SK-N-MC (cell line): ENCODE data around the gene B3GNT3.

Source experiments
- DNase-seq: peaks from one replicate; pipeline ENCODE4 v3.0.0-alpha.2; 2011; ENCODE audit warnings: low read depth, low spot score
- H3K27ac ChIP-seq: fragments of 200-600 bp; sonication (generic); 2 replicates; pipeline ENCODE4 v1.5.1; 2016; ENCODE audit warnings: mixed run types
- H3K36me3 ChIP-seq: fragments of 200-600 bp; sonication (generic); 2 replicates; pipeline ENCODE4 v1.6.1; 2017; ENCODE audit warnings: antibody characterized with exemption, low read length, mixed read lengths; ENCODE audit not compliant: insufficient read depth
- H3K4me3 ChIP-seq: fragments of 200-600 bp; sonication (generic); 2 replicates; pipeline ENCODE4 v1.5.1; 2016
- H3K9ac ChIP-seq: fragments of 200-600 bp; sonication (generic); 2 replicates; pipeline ENCODE4 v1.8.0; 2017; ENCODE audit warnings: mixed run types, mixed read lengths; ENCODE audit not compliant: insufficient read length
- H3K9me3 ChIP-seq: fragments of 200-600 bp; sonication (generic); 2 replicates; pipeline ENCODE4 v1.6.1; 2017; ENCODE audit warnings: low read depth, mild to moderate bottlenecking, antibody characterized with exemption, low read length, moderate library complexity, mixed read lengths
- EZH2 ChIP-seq: fragments of 200-600 bp; sonication (generic); IDR thresholded peaks from one replicate; pipeline ENCODE4 v1.6.1; 2017; ENCODE audit warnings: antibody characterized with exemption
- FOXP2 ChIP-seq: optimal IDR thresholded peaks from 2 replicates; pipeline ENCODE3; 2011; ENCODE audit warnings: mild to moderate bottlenecking, moderate library complexity; ENCODE audit not compliant: insufficient read depth; ENCODE audit errors: extremely low read length, control extremely low read depth
- POLR2AphosphoS5 ChIP-seq: IDR thresholded peaks from 2 replicates; pipeline ENCODE4 v1.6.1; 2012; ENCODE audit warnings: mild to moderate bottlenecking, low read depth, low read length, borderline replicate concordance

The B3GNT3 gene

DNA sequence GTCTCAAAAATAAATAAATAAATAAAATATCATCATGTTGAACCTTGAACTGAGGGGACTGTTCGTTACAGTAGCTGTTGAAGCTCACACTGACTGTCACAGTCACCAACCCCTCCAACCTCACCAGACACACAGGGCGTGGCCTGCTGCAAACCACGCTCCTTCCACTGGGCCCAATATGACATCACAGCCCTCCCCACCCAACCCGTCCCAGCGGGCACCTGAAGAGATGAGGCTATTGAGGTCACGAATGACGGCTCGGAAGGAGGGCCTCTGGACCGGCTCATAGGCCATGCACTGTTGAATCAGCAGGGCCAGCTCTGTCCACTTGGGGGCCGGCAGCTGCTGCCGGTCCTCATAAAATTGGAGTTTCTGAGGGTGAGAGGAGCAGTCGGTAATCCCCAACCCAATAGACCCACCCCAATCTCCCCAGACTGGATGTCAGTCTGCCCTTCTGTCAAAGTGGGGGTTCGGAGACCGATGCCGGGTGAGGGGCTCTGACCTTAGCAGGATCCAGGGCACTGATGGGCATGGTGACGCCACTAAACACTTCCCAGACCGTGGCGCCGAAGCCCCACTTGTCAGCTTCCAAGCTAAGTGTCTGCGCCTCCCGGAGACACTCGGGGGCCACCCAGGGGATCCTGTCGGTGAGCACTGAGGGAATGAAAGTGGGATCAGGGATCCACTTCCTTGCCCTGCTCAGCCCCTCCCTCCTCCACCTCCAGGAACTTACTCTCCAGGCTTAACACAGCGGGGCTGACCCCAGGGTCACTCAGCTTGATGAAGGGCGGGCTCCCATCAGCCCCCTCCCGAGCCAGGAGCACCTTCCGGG is 39.6 kb downstream of the B3GNT3 start:
- Histone ChIP-seq H3K36me3 (no peaks in the 10 kb centered on the region), H3K4me3 (no peak overlapping the region), H3K27ac (no peak overlapping the region), H3K9me3 (no peaks in the 10 kb centered on the region), H3K9ac (no peak overlapping the region)
- TF ChIP-seq POLR2AphosphoS5 (no peak), EZH2 (no peak), FOXP2 (no peak)
- no peak for DNase-seq

DNA sequence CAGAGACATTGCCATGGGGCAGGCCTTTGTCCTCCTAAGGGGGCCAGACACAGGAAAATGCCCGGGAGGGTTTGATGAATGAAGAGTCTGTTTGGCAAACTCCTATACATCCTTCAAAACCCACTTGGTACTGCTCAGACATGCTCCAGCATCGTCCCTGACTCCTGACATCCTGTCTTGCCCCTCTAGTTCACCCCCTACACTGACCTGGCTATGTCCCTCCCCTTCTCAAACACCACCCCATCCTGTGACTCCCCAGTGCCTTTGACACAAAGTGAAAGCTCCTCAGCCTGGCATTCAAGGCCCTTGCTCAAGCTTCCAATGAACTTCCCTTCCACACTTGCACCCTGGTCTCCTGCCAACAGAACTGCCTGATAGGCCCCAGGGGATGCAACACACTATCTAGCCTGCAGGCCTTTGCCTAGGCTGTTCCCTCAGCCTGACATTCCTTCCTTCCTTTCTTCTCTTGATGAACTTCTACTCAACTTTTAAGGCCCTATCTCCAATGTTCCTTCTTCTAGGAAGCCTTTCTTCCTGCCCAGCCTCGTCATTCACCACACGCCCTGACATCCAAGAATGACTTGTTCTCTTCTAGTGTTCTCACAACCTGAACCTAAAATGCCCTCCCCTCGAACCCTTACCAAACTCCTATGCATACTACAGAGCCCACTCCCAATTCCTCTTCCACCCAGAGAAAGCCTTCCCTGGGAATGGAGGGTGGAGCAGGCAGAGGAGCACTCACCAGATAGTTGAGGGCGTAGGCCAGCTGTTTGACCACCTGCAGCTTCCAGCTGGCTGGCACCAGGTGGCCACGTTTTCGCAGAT is 40.5 kb downstream of the B3GNT3 start:
- Histone ChIP-seq H3K4me3 (no peak overlapping the region), H3K27ac (no peak overlapping the region), H3K9ac (no peak overlapping the region), H3K36me3 (no peaks in the 10 kb centered on the region), H3K9me3 (no peaks in the 10 kb centered on the region)
- TF ChIP-seq POLR2AphosphoS5 (no peak), EZH2 (no peak), FOXP2 (no peak)
- no peak for DNase-seq

DNA sequence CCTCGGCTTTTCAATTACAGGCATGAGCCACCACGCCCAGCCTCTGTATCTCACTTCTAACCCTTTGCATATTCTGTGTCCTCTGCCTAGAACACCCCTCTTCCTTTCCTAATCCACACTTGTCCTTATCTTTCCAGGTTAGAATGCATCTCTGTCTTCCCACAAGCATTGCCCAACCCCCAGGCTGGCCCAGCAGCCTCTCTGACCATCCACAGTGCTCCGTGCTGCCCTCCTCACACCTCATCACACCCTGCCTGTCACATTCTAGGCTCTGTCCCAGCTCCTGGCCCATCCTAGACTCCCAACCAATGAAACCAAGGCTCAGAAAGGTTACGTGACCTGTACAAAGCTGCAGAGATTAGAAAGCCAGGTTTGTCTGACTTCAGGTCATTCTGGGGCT is 41.6 kb downstream of the B3GNT3 start:
- Histone ChIP-seq H3K4me3 (no peak overlapping the region), H3K36me3 (no peaks in the 10 kb centered on the region), H3K9me3 (no peaks in the 10 kb centered on the region), H3K9ac (no peak overlapping the region), H3K27ac (no peak overlapping the region)
- no peak for DNase-seq
- TF ChIP-seq POLR2AphosphoS5: no peak
- no peak for TF ChIP-seq FOXP2
- TF ChIP-seq EZH2: no peak

DNA sequence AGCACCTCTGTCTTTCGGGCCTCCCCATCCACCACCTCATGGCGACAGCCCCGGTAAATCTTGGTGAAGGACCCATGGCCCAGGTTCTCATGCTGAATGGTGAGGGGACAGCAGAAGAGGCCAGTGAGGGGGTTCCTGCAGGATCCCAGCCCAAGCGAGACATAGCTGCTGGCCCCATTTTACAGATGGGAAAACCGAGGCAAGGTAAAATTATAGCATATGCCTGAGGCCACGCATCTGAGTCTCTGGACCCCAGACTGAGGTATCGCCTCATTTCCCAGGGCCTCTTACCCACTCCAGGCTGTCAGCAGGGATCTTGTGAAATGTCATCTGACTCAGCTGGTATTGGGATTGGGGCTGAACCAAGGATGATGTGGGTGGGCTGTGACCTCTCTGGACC is 43.0 kb downstream of the B3GNT3 start:
- no peak overlapping the region for H3K4me3 ChIP-seq
- H3K9me3 ChIP-seq: no peaks in the 10 kb centered on the region
- no peak overlapping the region for H3K9ac ChIP-seq
- H3K27ac ChIP-seq: no peak overlapping the region
- DNase-seq: no peak
- TF ChIP-seq POLR2AphosphoS5 (no peak), FOXP2 (no peak), EZH2 (no peak)
- H3K36me3 ChIP-seq: no peaks in the 10 kb centered on the region

DNA sequence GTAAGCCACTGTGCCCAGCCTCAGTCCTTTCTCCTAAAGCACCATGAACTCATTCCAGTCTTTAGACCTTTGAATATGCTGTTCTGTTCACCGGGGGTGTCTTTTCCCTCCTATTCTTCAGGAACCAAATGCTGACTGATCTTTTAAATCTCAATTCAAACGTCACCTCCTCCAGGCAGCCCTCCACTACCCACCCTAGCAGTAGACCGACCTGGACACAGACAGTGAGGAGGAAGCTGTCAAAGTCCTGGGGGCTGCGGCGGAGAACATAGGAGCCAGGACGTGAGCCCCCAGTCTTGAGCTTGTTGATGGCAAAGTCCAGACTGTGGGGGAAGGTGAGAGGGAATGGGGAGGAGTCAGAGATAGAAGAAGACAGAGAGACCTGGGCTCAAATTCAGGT is 45.1 kb downstream of the B3GNT3 start:
- no peak for TF ChIP-seq FOXP2
- no peak for TF ChIP-seq EZH2
- TF ChIP-seq POLR2AphosphoS5: no peak

DNA sequence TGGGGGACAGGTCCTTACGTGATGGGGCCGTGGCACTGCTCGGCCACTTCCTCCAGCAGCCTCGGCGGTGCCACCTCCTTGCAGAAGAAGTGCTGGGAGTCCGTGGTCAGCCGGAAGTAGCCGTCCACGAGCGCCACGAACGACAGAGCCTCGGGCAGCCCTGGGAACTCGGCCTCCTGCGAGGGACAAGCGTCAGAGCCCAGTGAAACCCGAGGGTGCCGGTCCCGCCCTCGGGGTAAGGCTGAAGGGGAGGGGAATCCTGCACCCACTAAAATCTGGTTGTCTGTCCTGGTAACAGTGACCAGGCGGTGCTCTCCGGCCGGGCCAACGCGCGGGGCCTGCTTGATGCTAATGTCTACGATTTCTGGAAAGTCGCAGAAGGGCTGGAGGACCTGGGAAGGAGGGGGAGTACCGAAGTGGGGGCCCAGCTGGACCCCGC is 46.5 kb downstream of the B3GNT3 start:
- peak overlapping the region; percentile 40; the same call in 1 of the 2 replicates for H3K4me3 ChIP-seq
- no peaks in the 10 kb centered on the region for H3K9me3 ChIP-seq
- DNase-seq: no peak
- no peak overlapping the region for H3K9ac ChIP-seq
- TF ChIP-seq POLR2AphosphoS5 (no peak), EZH2 (no peak), FOXP2 (no peak)
- H3K36me3 ChIP-seq: no peaks in the 10 kb centered on the region
- H3K27ac ChIP-seq: no peak overlapping the region

More for the DNA sequence above, 45.1 kb downstream of the B3GNT3 start:
- Histone ChIP-seq H3K27ac (no peak overlapping the region), H3K9ac (no peak overlapping the region), H3K36me3 (no peaks in the 10 kb centered on the region), H3K9me3 (no peaks in the 10 kb centered on the region), H3K4me3 (no peak overlapping the region)
- DNase-seq: no peak

DNA sequence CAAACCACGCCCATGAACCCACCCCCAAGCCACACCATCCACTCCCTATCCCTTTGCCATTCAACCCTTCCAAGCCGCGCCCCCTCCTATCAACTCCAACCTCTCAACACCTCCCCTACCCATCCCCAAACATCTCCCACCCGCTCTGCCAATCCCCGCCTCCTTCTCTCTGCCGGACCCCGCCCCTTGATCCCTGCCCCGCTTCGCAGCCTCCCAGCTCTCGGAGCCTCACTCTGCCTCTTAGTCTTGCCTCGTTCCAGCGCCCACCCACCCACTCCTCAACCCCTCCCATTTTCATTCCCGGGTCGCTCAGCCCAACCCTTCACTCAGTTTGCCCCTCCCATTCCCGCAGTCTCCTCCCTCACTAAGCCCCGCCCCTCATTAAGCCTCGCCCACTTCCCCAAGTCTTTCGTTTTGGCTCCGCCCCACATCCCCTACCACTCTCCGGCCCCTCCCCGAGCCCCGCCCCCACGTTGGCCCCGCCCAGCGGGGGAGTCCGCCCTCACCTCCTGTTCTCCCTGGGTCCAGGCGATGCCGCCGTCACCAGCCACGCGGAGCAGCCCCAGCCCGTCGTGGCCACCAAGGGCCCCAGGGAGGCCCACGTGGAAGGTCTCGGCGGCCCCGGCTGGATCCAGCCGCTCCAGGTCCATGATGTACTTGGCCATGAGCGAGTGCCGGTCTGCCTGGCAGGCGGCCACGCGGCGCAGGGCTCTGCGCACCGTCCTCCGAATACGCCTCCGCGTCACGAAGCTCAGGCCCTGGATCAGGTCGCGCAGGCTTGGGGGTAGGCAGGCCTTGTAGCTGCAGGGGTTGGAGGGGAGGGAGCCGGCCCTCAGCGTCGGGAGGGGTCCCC is 47.1 kb downstream of the B3GNT3 start:
- TF ChIP-seq FOXP2 (no peak), POLR2AphosphoS5 (no peak; the same call in 1 of the 2 replicates), EZH2 (no peak)
- Histone ChIP-seq H3K9ac (no peak overlapping the region), H3K9me3 (no peaks in the 10 kb centered on the region), H3K27ac (no peak overlapping the region), H3K4me3 (peak overlapping the region; percentile 65), H3K36me3 (no peaks in the 10 kb centered on the region)
- DNase-seq: peak; percentile 47
